ENCODE results near the gene FBXL20. TPM values are rescaled to one million over a fixed set of nuclear protein-coding genes. Genes with fewer than 3 reads are reported as not detected.
"Not testable (repeated sequence)": the region's sequence is repeated elsewhere in the genome, so short reads cannot be mapped to it uniquely, and the experiment has no call there.

Gene FBXL20
- total and polyA plus RNA-seq, 2 donors (not counting 3 experiments of a cell fraction or from before 2014, with no cell fraction given) = 4.6 to 18.0 TPM

DNA sequence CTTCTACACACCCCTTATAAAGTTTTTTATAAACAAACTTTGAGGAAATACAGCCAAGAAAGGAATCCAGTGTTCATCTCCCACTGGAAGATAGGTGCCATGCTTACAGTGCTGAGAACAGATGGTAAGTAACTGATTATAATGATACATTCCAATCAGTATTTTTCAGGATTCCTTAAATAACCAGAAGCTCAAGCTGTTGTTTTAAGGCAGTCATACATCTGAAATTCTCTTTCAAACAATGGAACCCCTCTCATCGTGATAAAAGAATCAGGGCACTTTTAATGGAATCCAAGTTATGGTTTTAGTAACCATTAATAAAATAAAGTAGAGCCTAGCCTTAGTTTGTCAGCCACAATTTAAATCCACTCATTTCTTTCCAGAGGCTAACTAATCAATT, 119.6 kb downstream of the FBXL20 start:
- H3K4me2 ChIP-seq (ENCODE audit: insufficient read depth, low read length) = no peak overlapping the region
- intact Hi-C loops (cut with micrococcal nuclease) = no loop called here
- FAIRE-seq = no peak
- BruUV-seq (replicated peaks) = no TSS peak
- H3K79me2 ChIP-seq (ENCODE audit: control insufficient read depth, insufficient read depth, low read length) = no peaks in the 10 kb centered on the region
- no peak overlapping the region for H3K4me3 ChIP-seq (replicated peaks in 1 of 3; ENCODE audit: insufficient read depth in 1 of 3, low read depth in 1 of 3, low read length in 3 of 3)
- H3K36me3 ChIP-seq (ENCODE audit: control insufficient read depth in 2 of 2, extremely low read depth in 1 of 2, insufficient read depth in 2 of 2, low read length in 2 of 2) = no peaks in the 10 kb centered on the region
- H3K9me3 ChIP-seq (replicated peaks; ENCODE audit: control insufficient read depth, insufficient read depth, low read length) = no peaks in the 10 kb centered on the region
- no peak overlapping the region for H3K9ac ChIP-seq (replicated peaks; ENCODE audit: extremely low read depth, insufficient read depth, low read length)
- TF ChIP-seq POLR2A (IDR thresholded peaks at IDR 0.05; ENCODE audit: low read depth, low read length) = no peak
- no peak for TF ChIP-seq MYC (IDR thresholded peaks at IDR 0.05; ENCODE audit: low read depth, low read length)
- TF ChIP-seq, protein P1, sequence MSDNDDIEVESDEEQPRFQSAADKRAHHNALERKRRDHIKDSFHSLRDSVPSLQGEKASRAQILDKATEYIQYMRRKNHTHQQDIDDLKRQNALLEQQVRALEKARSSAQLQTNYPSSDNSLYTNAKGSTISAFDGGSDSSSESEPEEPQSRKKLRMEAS (IDR thresholded peaks at IDR 0.05; ENCODE audit: insufficient read depth, insufficient read length) = no peak
- no peak for TF ChIP-seq POLR2AphosphoS5 (IDR thresholded peaks at IDR 0.05; ENCODE audit: insufficient read depth, low read depth, low read length)
- no peak for TF ChIP-seq FOS (IDR thresholded peaks at IDR 0.05; ENCODE audit: borderline replicate concordance, insufficient read depth, low read length)
- no peak for TF ChIP-seq JUN (IDR thresholded peaks at IDR 0.05; ENCODE audit: borderline replicate concordance, insufficient read depth, insufficient read length, low read depth)
- TF ChIP-seq, protein P2, sequence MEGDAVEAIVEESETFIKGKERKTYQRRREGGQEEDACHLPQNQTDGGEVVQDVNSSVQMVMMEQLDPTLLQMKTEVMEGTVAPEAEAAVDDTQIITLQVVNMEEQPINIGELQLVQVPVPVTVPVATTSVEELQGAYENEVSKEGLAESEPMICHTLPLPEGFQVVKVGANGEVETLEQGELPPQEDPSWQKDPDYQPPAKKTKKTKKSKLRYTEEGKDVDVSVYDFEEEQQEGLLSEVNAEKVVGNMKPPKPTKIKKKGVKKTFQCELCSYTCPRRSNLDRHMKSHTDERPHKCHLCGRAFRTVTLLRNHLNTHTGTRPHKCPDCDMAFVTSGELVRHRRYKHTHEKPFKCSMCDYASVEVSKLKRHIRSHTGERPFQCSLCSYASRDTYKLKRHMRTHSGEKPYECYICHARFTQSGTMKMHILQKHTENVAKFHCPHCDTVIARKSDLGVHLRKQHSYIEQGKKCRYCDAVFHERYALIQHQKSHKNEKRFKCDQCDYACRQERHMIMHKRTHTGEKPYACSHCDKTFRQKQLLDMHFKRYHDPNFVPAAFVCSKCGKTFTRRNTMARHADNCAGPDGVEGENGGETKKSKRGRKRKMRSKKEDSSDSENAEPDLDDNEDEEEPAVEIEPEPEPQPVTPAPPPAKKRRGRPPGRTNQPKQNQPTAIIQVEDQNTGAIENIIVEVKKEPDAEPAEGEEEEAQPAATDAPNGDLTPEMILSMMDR (IDR thresholded peaks at IDR 0.05; ENCODE audit: extremely low read depth in 1 of 2, insufficient read depth in 1 of 2, low read depth in 1 of 2, low read length in 2 of 2) = no peak
- TF ChIP-seq EZH2 (IDR thresholded peaks at IDR 0.05; ENCODE audit: borderline replicate concordance, low read depth, low read length, severe bottlenecking) = no peak
- no peak for TF ChIP-seq GATA2 (IDR thresholded peaks at IDR 0.05; ENCODE audit: insufficient read depth, insufficient read length, low read depth, low read length)
- no peak overlapping the region for H3K27ac ChIP-seq (ENCODE audit: insufficient read depth, low read depth, low read length)
- no peaks in the 10 kb centered on the region for H3K27me3 ChIP-seq (ENCODE audit: control insufficient read depth in 2 of 2, insufficient read depth in 2 of 2, low read length in 2 of 2)
- no peak overlapping the region for H2AFZ ChIP-seq (ENCODE audit: low read depth, low read length)
- dilution Hi-C loops (cut with MboI; ENCODE audit: extremely low pct_ligation_motif_present, low sequenced_read_pairs) = no loop called here
- ChIA-PET POLR2A (no interaction called here), CTCF (interaction anchor here (1.0 to 1.7 kb wide), 4 partner anchors 9 to 71 kb away, joined by 3 to 6 read pairs (median 5); no protein-coding TSS in a partner anchor)
- H4K20me1 ChIP-seq (replicated peaks; ENCODE audit: control insufficient read depth, extremely low read depth, insufficient read depth, low read length) = no peaks in the 10 kb centered on the region
- DNase-seq (ENCODE audit: low read depth, low spot score) = peak; percentile 13
- no peaks in the 10 kb centered on the region for H3K9me1 ChIP-seq (replicated peaks; ENCODE audit: control insufficient read depth, extremely low read depth, insufficient read depth, low read length)
- peaks cover 8% of the 10 kb centered on the region for H3K4me1 ChIP-seq (ENCODE audit: control insufficient read depth, extremely low read depth, insufficient read depth, low read length)

DNA sequence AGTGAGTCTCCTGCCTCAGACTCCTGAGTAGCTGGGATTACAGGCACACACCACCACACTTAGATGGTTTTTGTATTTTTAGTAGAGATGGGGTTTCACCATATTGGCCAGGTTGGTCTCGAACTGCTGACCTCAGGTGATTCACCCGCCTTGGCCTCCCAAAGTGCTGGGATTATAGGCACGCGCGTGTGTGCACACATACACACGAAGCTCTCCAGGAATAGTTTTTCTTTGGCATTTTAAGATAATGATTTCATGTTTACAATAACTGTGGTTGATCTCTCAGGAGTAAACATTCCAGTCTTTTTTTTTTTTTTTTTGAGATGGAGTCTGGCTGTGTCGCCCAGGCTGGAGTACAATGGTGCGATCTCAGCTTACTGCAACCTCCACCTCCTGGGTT, 123.2 kb downstream of the FBXL20 start:
- not testable (repeated sequence) for DNase-seq (ENCODE audit: low read depth, low spot score); FAIRE-seq
- CTCF ChIA-PET = interaction anchor here (0.7 kb wide), 1 partner anchor 1429 kb away, joined by 3 read pairs; no protein-coding TSS in a partner anchor

More for the DNA sequence above, 123.2 kb downstream of the FBXL20 start:
- H3K27ac ChIP-seq (ENCODE audit: insufficient read depth, low read depth, low read length); H3K9ac ChIP-seq (replicated peaks; ENCODE audit: extremely low read depth, insufficient read depth, low read length); H3K36me3 ChIP-seq (ENCODE audit: control insufficient read depth in 2 of 2, extremely low read depth in 1 of 2, insufficient read depth in 2 of 2, low read length in 2 of 2); BruUV-seq (replicated peaks); H3K4me1 ChIP-seq (ENCODE audit: control insufficient read depth, extremely low read depth, insufficient read depth, low read length); intact Hi-C loops (cut with micrococcal nuclease); POLR2A ChIA-PET; H3K79me2 ChIP-seq (ENCODE audit: control insufficient read depth, insufficient read depth, low read length); H2AFZ ChIP-seq (ENCODE audit: low read depth, low read length); H3K4me3 ChIP-seq (replicated peaks in 1 of 3; ENCODE audit: insufficient read depth in 1 of 3, low read depth in 1 of 3, low read length in 3 of 3); H3K27me3 ChIP-seq (ENCODE audit: control insufficient read depth in 2 of 2, insufficient read depth in 2 of 2, low read length in 2 of 2); H3K9me1 ChIP-seq (replicated peaks; ENCODE audit: control insufficient read depth, extremely low read depth, insufficient read depth, low read length); H3K4me2 ChIP-seq (ENCODE audit: insufficient read depth, low read length); H3K9me3 ChIP-seq (replicated peaks; ENCODE audit: control insufficient read depth, insufficient read depth, low read length); dilution Hi-C loops (cut with MboI; ENCODE audit: extremely low pct_ligation_motif_present, low sequenced_read_pairs); H4K20me1 ChIP-seq (replicated peaks; ENCODE audit: control insufficient read depth, extremely low read depth, insufficient read depth, low read length): not testable (repeated sequence)

Data from endothelial cell of umbilical vein (primary cell).